Midbrain (tissue), 1 donor: Measurements from ENCODE around the gene KIF26B.
"Not testable (repeated sequence)": the region's sequence is repeated elsewhere in the genome, so short reads cannot be mapped to it uniquely, and the experiment has no call there.

Experiments
- DNase-seq: peaks from one replicate; lab custom pipeline; 2025; lab: John Stamatoyannopoulos, UW

The KIF26B gene

DNA sequence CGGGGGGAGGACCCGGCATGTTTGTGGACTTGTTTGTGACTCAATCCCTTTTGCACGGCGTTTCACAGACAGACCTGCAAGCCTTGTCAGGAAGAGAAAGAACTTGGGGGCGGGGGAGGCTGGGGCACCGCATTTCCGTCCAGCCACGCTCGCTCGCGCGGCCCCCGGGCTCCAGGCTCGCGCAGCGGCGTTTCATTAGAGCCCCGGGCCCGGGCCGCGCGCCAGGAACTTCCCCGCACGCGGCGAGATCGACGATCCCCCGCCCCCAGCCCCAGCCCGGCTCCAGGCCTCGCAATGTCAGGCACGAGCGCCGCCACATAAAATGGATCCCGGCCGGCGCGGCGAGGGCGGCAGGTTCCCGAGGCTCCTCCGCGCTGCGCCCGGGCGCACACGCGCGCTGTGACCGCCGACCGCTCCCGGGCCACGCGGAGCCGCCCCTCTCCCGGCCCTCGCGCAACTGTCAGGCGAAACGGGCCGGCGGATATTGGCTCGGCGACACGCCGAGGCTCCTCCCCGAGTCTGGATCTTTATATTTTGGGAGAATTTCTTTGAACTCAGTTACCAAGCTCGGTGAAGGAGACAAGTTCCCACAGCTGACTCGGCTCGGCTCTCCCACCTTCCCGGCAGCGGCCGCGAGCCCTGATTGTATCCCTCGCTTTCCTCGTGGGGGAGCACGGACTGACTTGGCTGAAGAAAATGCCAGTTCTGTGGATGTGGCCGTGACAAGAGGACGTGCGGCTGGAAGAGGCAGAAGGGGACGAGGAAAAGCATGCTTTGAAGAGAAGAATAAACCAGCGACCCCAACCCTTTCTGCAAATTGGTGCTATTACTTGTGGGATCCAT is at the start of gene KIF26B:
Gene KIF26B (plus strand): TSS at position 557 of the 843 bp plus-strand sequence. CDS start 440 bp downstream, outside the sequence.
- DNase-seq = no peak

DNA sequence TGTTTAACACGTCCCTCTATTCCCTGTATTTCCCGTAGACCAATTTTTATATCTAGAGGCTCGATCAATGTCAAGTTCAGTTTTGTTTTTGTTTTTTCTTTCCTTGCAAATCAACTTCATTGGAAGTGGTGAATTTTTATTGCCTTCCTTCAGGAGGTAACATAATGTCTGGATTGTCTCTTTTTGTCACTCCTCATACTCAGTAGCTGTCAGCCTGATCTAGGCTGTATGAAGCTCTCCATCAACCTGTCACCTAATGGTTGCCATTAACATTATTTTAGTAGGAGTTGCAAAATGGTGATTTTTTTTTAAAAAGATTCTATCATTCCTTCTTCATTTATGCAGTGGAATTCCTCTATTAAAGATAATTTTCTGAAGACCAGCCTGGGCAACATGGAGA is 49.7 kb upstream of the KIF26B start:
- DNase-seq = no peak

DNA sequence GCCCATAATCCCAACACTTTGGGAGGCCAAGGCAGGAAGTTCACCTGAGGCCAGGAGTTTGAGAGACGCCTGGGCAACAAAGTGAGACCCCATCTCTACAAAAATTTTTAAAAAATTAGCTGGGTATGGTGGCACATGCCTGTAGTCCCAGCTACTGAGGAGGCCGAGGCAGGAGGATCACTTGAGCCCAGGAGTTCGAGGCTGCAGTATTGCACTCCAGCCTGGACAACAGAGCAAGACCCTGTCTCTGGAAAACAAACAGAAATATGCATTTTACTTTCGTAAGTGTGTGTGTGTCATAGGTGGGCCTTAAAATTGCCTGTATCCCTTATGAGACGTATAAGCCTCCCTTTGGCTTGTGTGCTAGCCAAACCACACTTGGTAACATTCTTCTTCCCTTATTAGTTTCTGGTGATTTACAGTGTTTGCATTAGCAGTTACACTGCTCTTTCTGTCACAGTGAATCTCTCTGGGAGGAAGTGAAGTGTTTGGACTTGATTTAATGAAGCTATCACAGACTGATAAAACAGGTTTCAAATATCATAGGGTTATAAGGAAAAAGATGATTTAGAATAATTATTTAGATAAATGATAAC is 48.9 kb upstream of the KIF26B start:
- no peak for DNase-seq

DNA sequence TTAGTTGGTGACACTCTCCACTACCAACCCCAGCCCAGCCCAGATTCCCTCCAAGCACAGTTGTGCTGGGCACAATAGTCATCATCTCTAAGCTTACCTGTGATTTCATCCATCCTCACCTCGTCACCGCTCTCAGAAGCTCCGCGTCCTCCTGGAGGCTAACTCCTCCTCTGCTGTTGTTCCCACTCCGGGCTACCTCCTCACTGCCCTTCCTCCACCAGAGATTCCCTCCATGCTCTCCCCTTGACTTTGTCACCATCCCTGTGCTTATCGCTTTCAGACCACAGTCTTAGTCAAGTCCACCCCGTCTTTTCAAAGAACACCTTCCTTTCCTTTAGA is 47.0 kb upstream of the KIF26B start:
- DNase-seq = no peak

DNA sequence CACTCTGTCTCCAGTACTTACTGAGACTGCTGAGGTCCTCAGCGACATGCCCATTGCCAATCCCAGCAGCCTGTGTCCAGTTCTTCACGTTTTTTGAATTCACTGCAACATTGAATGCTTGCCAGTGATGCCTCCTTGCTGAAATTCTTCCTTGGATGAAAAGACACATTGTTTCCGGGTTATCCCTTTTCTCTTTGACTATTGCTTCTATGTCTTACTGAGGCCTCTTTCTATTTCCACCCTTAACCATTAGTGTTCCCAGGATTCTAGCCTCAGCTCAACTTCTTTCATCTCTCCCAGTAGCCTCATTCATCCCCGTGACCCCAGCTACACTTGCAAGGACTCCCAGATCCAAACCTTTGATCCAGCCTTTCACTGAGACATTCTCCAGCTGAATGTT is 46.5 kb upstream of the KIF26B start:
- DNase-seq = no peak

DNA sequence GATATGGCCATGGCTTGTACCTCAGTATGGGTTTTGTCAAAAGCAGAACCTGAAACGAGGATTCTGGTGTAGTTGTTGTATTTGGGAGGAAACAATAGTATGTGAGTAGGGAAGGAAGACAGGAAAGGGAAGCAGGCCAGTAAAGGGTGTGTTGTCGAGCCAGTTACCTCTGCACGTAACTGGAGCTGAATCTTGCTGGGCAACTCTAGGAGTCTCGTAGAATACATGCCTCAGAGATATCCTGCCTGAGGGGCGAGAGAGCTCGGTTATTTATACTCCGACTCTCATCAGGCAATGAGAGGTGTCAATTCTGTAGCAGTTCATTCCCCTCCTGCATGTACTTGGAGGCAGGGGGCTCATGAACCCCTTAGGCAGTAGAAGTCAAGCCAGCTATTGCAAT is 45.9 kb upstream of the KIF26B start:
- no peak for DNase-seq

GRCh38 chr1:245110406-245110805 is 44.4 kb upstream of the KIF26B start:
- no peak for DNase-seq

- no peak for DNase-seq
These were observed 43.7 kb upstream of the KIF26B start for GRCh38 chr1:245111073-245111472.

- no peak for DNase-seq
These were observed 41.1 kb upstream of the KIF26B start for GRCh38 chr1:245113649-245114048.

GRCh38 chr1:245116131-245116530 is 38.7 kb upstream of the KIF26B start:
- no peak for DNase-seq

GRCh38 chr1:245116751-245117150 is 38.0 kb upstream of the KIF26B start:
- no peak for DNase-seq

GRCh38 chr1:245118066-245118465 is 36.7 kb upstream of the KIF26B start:
- DNase-seq = no peak

DNA sequence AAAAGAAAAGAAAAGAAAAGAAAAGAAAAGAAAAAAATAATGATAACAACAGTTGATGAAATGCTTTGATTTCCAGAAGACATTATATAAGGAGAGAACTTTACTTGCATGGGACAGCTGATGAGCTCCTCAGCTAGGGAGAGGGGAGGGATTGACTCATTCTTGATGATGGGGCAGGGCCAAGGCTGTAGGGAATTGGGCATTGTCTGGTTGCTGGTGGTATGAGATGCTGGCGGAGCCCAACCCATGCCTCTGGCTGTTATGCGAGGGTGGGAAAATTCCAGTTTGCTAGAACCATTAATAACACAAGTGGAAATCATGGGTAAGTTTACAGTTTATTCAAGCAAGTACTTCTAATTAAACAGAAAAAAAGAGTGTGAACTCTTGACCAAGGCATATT is 36.0 kb upstream of the KIF26B start:
- DNase-seq = no peak

- DNase-seq = no peak
These were observed 33.3 kb upstream of the KIF26B start for GRCh38 chr1:245121523-245121922.

GRCh38 chr1:245124241-245124640 is 30.5 kb upstream of the KIF26B start:
- no peak for DNase-seq

DNA sequence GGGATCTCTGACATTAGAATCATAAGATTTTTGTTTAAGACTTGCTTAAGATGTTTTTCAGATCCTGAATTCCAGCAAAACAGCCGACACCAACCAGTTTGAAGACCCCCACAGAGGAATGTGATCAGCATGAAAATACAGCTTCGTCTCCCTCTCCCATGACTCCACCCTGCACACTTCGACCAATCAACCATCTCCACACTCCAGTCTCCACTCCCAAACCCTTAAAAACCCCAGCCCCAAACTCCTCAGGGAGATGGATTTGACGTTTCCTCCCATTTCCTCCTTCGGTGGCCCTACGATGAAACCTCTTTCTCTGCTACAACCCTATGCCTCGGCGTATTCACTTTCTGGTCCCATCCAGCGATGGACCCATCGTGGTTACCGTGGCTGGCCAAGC is 30.1 kb upstream of the KIF26B start:
- no peak for DNase-seq

GRCh38 chr1:245126530-245126929 is 28.3 kb upstream of the KIF26B start:
- no peak for DNase-seq

- no peak for DNase-seq
These were observed 26.2 kb upstream of the KIF26B start for GRCh38 chr1:245128381-245129101.

DNA sequence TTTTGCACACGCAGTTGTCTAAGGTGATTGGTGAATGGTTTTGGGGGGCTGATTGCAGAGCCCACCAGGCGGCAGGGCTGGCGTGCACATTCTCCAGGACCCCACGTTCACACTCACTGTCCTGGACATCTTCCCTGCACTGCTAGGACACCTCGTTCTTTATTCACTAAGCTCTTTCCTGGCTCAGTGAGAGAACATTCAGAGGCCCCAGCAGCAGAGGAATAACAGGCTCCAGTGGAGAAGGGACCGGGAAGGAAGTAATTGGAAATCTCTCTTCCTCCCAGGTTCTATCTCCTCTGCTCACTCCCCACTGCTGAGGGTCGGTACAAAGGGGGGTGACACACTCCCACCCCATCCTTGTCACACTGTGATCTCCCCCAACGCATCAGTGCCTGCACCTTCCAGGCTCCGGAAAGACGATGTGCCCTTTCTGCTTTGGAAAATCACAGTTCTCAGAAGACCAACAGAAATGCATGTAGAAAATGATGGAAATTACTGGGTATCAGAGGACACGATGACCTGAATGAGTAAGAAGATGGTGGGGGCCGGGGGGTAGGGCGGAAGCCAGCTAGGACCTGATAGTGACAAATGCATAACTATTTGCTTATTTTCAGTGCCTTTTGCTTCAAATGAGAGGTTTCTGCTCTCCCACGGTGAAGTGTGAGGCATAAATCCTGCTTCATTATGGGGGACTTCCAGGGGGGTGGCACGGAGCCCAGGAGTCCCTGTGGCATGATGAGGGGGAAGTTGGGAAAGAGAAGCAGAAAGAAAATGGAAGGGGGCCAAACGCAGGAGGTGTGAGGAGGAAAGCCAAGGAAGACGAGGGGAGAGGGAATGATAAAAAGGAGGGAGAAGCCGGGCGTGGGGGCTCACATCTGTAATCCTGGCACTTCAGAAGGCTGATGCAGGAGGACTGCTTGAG is 25.2 kb upstream of the KIF26B start:
- DNase-seq = no peak

DNA sequence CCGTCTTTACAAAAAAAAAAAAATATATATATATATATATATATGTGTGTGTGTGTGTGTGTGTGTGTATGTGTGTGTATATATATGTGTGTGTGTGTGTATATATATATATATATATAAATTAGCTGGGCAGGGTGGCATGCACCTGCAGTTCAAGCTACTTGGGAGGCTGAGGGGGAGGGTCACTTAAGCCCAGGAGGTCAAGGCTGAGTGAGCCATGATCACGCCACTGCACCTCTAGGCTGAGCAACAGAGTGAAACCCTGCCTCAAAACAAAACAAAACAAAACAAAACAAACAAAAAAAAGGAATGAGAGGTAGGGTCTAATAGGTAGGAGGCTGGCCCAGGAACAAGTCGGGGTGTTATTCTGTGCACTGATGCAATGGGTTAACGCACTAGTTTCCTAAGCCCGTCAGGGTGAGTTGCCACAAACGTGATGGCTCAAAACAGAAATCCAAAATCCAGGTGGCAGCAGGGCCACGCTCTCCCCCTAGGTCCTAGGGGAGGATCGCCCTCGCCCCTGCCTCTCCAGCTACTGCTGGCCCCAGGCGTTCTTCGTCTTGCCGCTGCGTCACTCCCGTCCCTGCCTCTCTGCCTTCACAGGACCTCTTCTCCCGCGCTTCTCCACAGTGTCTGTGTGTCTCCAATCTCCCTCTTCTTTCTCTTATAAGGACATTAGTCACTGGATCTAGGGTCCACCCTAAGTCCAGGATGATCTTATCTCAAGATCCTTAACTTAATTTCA is 24.3 kb upstream of the KIF26B start:
- not testable (repeated sequence) for DNase-seq

- no peak for DNase-seq
These were observed 23.8 kb upstream of the KIF26B start for GRCh38 chr1:245131026-245131393.
